H1 (cell line): Measurements from ENCODE around the gene ATP5PF. TPM values are rescaled to one million over a fixed set of nuclear protein-coding genes. Genes with fewer than 3 reads are reported as not detected.

ENCODE experiments used
- CTCF ChIA-PET: fragments of 300-600 bp; sonication (Branson Sonifier 250); formaldehyde crosslinking; loops from one replicate; lab custom pipeline; 2021; ENCODE audit not compliant: partially characterized antibody; lab: Charles Lee
- POLR2A ChIA-PET: fragments of 300-600 bp; sonication (Branson Sonifier 250); formaldehyde crosslinking; loops from one replicate; lab custom pipeline; 2021; ENCODE audit warnings: inconsistent platforms; ENCODE audit not compliant: partially characterized antibody; lab: Charles Lee
- DNase-seq, 2 experiments: peaks; one replicate each; pipeline versions ENCODE4 v3.0.0 to v3.0.0-alpha.2; 2010 to 2022; ENCODE audit warnings: low spot score in 2 of 2, low read depth in 1 of 2, mixed read lengths in 1 of 2
- FAIRE-seq: peaks from 2 replicates; lab custom pipeline; 2011; peaks lifted over from hg19 to GRCh38; lab: Jason Lieb, UNC
- H2AFZ ChIP-seq: 2 replicates; pipeline ENCODE4 v1.8.1; 2012; ENCODE audit warnings: low read length, inconsistent platforms
- H2AK5ac ChIP-seq: 2 replicates; pipeline ENCODE4 v1.6.1; 2013; ENCODE audit warnings: low read depth, low read length
- H2BK120ac ChIP-seq: replicated peaks from 2 replicates; pipeline ENCODE3; 2013; ENCODE audit warnings: low read depth, low read length, inconsistent platforms
- H2BK12ac ChIP-seq: 2 replicates; pipeline ENCODE4 v1.6.1; 2013; ENCODE audit warnings: low read depth, low read length
- H2BK15ac ChIP-seq: 2 replicates; pipeline ENCODE4 v1.6.1; 2013; ENCODE audit warnings: low read length
- H2BK20ac ChIP-seq: 2 replicates; pipeline ENCODE4 v1.6.1; 2013; ENCODE audit warnings: low read length
- H2BK5ac ChIP-seq: 2 replicates; pipeline ENCODE4 v1.6.1; 2013; ENCODE audit warnings: low read depth, low read length
- H3K14ac ChIP-seq: 2 replicates; pipeline ENCODE4 v1.6.1; 2013; ENCODE audit warnings: inconsistent platforms; ENCODE audit not compliant: insufficient read length
- H3K18ac ChIP-seq: 2 replicates; pipeline ENCODE4 v1.6.1; 2013; ENCODE audit warnings: low read length; ENCODE audit errors: extremely low read depth
- H3K23ac ChIP-seq: 2 replicates; pipeline ENCODE4 v1.6.1; 2013; ENCODE audit warnings: inconsistent platforms; ENCODE audit not compliant: insufficient read length
- H3K23me2 ChIP-seq: 2 replicates; pipeline ENCODE4 v1.6.1; 2013; ENCODE audit warnings: low read depth, low read length
- H3K27ac ChIP-seq: 2 replicates; pipeline ENCODE4 v1.6.1; 2011; ENCODE audit warnings: low read depth, low read length, inconsistent platforms
- H3K27me3 ChIP-seq, 4 experiments: replicated peaks in 1 of 4; 1 replicate in 1 of 4; 2 replicates in 3 of 4; pipeline versions ENCODE4 v1.6.1 to v1.8.1; 2011 to 2013; ENCODE audit warnings: low read length in 3 of 4, mild to moderate bottlenecking in 3 of 4, inconsistent platforms in 2 of 4, mixed read lengths in 2 of 4, moderate library complexity in 1 of 4; ENCODE audit not compliant: control insufficient read depth in 3 of 4, insufficient read depth in 3 of 4; ENCODE audit errors: extremely low read depth in 1 of 4
- H3K36me3 ChIP-seq, 4 experiments: 2 replicates each; pipeline versions ENCODE4 v1.6.1 to v1.8.1; 2011 to 2013; ENCODE audit warnings: mild to moderate bottlenecking in 4 of 4, low read length in 3 of 4, moderate library complexity in 2 of 4, control low read depth in 1 of 4, inconsistent platforms in 1 of 4; ENCODE audit not compliant: insufficient read depth in 4 of 4, control insufficient read depth in 2 of 4
- H3K4ac ChIP-seq: replicated peaks from 2 replicates; pipeline ENCODE3; 2013; ENCODE audit warnings: low read length, low read depth, mixed read lengths, inconsistent platforms; ENCODE audit not compliant: insufficient read length
- H3K4me1 ChIP-seq, 4 experiments: replicated peaks in 1 of 4; 1 replicate in 1 of 4; 2 replicates in 3 of 4; pipeline versions ENCODE4 v1.6.1 to v1.8.1; 2011 to 2013; ENCODE audit warnings: low read length in 3 of 4, inconsistent platforms in 2 of 4, mixed read lengths in 1 of 4; ENCODE audit not compliant: insufficient read depth in 4 of 4, control insufficient read depth in 3 of 4
- H3K4me2 ChIP-seq, 2 experiments: 2 replicates each; pipeline versions ENCODE4 v1.6.1 to v1.8.1; 2011 to 2013; ENCODE audit warnings: low read depth in 2 of 2, low read length in 2 of 2, control low read depth in 1 of 2, inconsistent platforms in 1 of 2, mild to moderate bottlenecking in 1 of 2; ENCODE audit not compliant: insufficient read depth in 1 of 2
- H3K4me3 ChIP-seq, 4 experiments: fragments of 200-600, 300-600 bp in 1 of 4; sonication (generic), shearing (Covaris generic), sonication (Bioruptor Twin) in 1 of 4; 2 replicates each; pipeline versions ENCODE4 v1.5.1 to v1.8.1; 2011 to 2016; ENCODE audit warnings: low read length in 4 of 4, low read depth in 3 of 4, control low read depth in 2 of 4, inconsistent platforms in 2 of 4, mild to moderate bottlenecking in 2 of 4, mixed read lengths in 1 of 4, moderate library complexity in 1 of 4; ENCODE audit not compliant: insufficient read depth in 2 of 4; ENCODE audit errors: extremely low read depth in 1 of 4
- H3K56ac ChIP-seq: replicated peaks from 2 replicates; pipeline ENCODE3; 2013; ENCODE audit warnings: low read depth, mild to moderate bottlenecking, mixed read lengths, low read length, inconsistent platforms; ENCODE audit not compliant: insufficient read length
- H3K79me1 ChIP-seq: 2 replicates; pipeline ENCODE4 v1.6.1; 2013; ENCODE audit warnings: low read depth, low read length, control low read depth
- H3K79me2 ChIP-seq, 2 experiments: 2 replicates each; pipeline versions ENCODE4 v1.6.1 to v1.8.1; 2012 to 2013; ENCODE audit warnings: low read length in 2 of 2, mild to moderate bottlenecking in 2 of 2, inconsistent platforms in 1 of 2; ENCODE audit not compliant: insufficient read depth in 2 of 2, control insufficient read depth in 1 of 2
- H3K9ac ChIP-seq, 4 experiments: replicated peaks in 1 of 4; 1 replicate in 1 of 4; 2 replicates in 3 of 4; pipeline versions ENCODE4 v1.6.1 to v1.8.1; 2011 to 2013; ENCODE audit warnings: low read depth in 3 of 4, low read length in 3 of 4, control low read depth in 2 of 4, mild to moderate bottlenecking in 2 of 4, moderate library complexity in 2 of 4, inconsistent platforms in 1 of 4; ENCODE audit errors: extremely low read depth in 1 of 4
- H3K9me3 ChIP-seq, 2 experiments: 2 replicates each; pipeline versions ENCODE4 v1.6.1 to v1.8.1; 2012 to 2013; ENCODE audit warnings: mild to moderate bottlenecking in 2 of 2, moderate library complexity in 2 of 2, control low read depth in 1 of 2, inconsistent platforms in 1 of 2, low read depth in 1 of 2, low read length in 1 of 2, mixed read lengths in 1 of 2; ENCODE audit not compliant: insufficient read depth in 2 of 2
- H4K20me1 ChIP-seq, 2 experiments: replicated peaks in 1 of 2; 2 replicates each; pipeline versions ENCODE3 to v1.8.1; 2011 to 2013; ENCODE audit warnings: inconsistent platforms in 2 of 2, low read length in 2 of 2, mild to moderate bottlenecking in 1 of 2; ENCODE audit not compliant: insufficient read depth in 2 of 2, control insufficient read depth in 1 of 2
- H4K5ac ChIP-seq: 2 replicates; pipeline ENCODE4 v1.6.1; 2013; ENCODE audit warnings: low read length, low read depth, mixed read lengths, inconsistent platforms; ENCODE audit not compliant: insufficient read length
- H4K8ac ChIP-seq: 2 replicates; pipeline ENCODE4 v1.8.0; 2013; ENCODE audit warnings: mild to moderate bottlenecking, moderate library complexity, low read length, inconsistent platforms; ENCODE audit not compliant: insufficient read depth; ENCODE audit errors: extremely low read depth
- H4K91ac ChIP-seq: replicated peaks from 2 replicates; pipeline ENCODE3; 2013; ENCODE audit warnings: low read length, mixed read lengths, inconsistent platforms; ENCODE audit not compliant: insufficient read length
- CREB1 ChIP-seq: IDR thresholded peaks from 2 replicates; pipeline ENCODE4 v1.6.1; 2012; ENCODE audit warnings: inconsistent platforms
- CTCF ChIP-seq, 3 experiments: IDR thresholded peaks; 1 replicate in 2 of 3; 2 replicates in 1 of 3; pipeline versions ENCODE4 v1.5.1 to v1.6.1; 2011; ENCODE audit warnings: low read length in 3 of 3, mild to moderate bottlenecking in 3 of 3, inconsistent platforms in 2 of 3, low read depth in 1 of 3, moderate library complexity in 1 of 3; ENCODE audit not compliant: insufficient read depth in 1 of 3; ENCODE audit errors: control extremely low read depth in 1 of 3
- E2F6 ChIP-seq: IDR thresholded peaks from 2 replicates; pipeline ENCODE4 v1.6.1; 2012; ENCODE audit warnings: inconsistent platforms
- HDAC2 ChIP-seq, 2 experiments: fragments of 300-600 bp in 1 of 2; sonication (generic) in 1 of 2; IDR thresholded peaks; 2 replicates each; pipeline ENCODE4 v1.6.1; 2011 to 2012; ENCODE audit warnings: low read depth in 2 of 2, low read length in 2 of 2, mild to moderate bottlenecking in 2 of 2, moderate library complexity in 2 of 2, borderline replicate concordance in 1 of 2, inconsistent platforms in 1 of 2
- KDM1A ChIP-seq: fragments of 200-600, 300-600 bp; sonication (generic); IDR thresholded peaks from 2 replicates; pipeline ENCODE4 v1.7.1; 2016; ENCODE audit warnings: mild to moderate bottlenecking, low read length, borderline replicate concordance
- MAX ChIP-seq: IDR thresholded peaks from 2 replicates; pipeline ENCODE4 v1.6.1; 2012; ENCODE audit warnings: inconsistent platforms
- SAP30 ChIP-seq: fragments of 300-600 bp; sonication (generic); IDR thresholded peaks from 2 replicates; pipeline ENCODE4 v1.7.1; 2012; ENCODE audit warnings: low read length, moderate library complexity, mild to moderate bottlenecking, inconsistent platforms; ENCODE audit not compliant: insufficient read depth, insufficient replicate concordance
- ZNF274 ChIP-seq: IDR thresholded peaks from 2 replicates; pipeline ENCODE4 v1.7.0; 2012; ENCODE audit warnings: low read length, borderline replicate concordance; ENCODE audit errors: extremely low read depth
- WGBS, 2 experiments: shearing (Covaris generic) in 1 of 2; methylation state at CpG; one replicate each; pipeline versions ENCODE4 v1.1.6 to v1.1.7; 2013 to 2015; ENCODE audit warnings: low lambda C conversion rate in 2 of 2, mixed read lengths in 2 of 2, inconsistent platforms in 1 of 2, low coverage in 1 of 2, missing lambda C conversion rate in 1 of 2; ENCODE audit not compliant: insufficient replicate concordance in 2 of 2, insufficient coverage in 1 of 2, insufficient read length in 1 of 2; ENCODE audit errors: extremely low coverage in 1 of 2, missing lambda C conversion rate in 1 of 2; 5-methylcytosine and 5-hydroxymethylcytosine counted together
- polyA plus RNA-seq, 7 experiments: library from polyadenylated mRNA; depleted of rRNA in 3 of 7; stranded (reverse) in 5 of 7; unstranded in 2 of 7; fragments of >200 nt in 5 of 7; fragments of 200-250 nt in 2 of 7; gene quantifications; 1 replicate in 5 of 7; 2 replicates in 1 of 7; 4 replicates in 1 of 7; pipeline versions ENCODE4 v1.2.1 to v1.2.3, GENCODE V29; 2011 to 2013; ENCODE audit warnings: missing spikeins in 2 of 7, mixed read lengths in 2 of 7
- total RNA-seq: library from RNA; stranded (reverse); fragmentation: NEBNext Ultra II Directional; extraction: Animal tissue kit (Norgen Biotek cat#: 25700); gene quantifications from 2 replicates; pipeline ENCODE4 v1.2.1, GENCODE V29; 2021

Gene ATP5PF
- total and polyA plus RNA-seq, 2 of the 8 experiments (the other 6 are each of a cell fraction or from before 2014, with no cell fraction given): 135 to 240 TPM

DNA sequence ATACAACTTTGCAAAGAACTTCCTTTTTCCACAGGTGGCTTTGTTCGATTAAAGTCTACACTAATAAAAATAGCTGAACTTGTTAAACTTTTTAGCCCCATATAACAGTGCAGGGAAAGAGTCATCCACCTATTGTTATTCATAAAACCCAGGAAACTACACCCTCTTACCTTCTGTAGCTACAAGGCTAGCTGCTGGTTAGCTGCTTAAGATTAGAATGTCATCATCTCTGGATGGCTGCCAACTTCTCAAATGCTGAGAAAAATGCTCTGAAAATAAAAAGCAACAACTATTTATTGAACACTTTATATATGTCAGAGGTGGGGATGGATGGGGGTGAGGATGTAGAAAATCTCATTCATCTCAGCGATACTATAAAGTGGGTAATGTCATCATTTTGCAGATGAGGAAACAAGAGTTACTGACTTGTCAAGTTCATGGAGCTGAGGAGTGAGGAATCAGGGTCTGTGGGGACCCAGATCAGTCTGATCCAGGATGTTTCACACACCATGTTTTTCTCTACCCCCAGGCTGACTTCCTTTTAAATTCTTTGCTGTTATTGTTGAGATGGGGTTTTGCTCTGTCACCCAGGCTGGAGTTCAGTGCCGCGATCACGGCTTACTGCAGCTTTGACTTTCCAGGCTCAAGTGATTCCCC lies 17.1 kb downstream of the ATP5PF start:
- ChIA-PET CTCF (interaction anchor here (0.8 to 2.3 kb wide), 5 partner anchors 10 to 297 kb away, joined by 3 to 6 read pairs (median 3); partner anchors contain the start of gene MRPL39), POLR2A (interaction anchor here (1.0 to 2.3 kb wide), 3 partner anchors 17 to 112 kb away, joined by 3 to 9 read pairs (median 3); partner anchors contain the start of genes ATP5PF and GABPA)
- Histone ChIP-seq H3K14ac (no peak overlapping the region), H2BK15ac (no peak overlapping the region), H2AK5ac (no peak overlapping the region), H3K18ac (no peak overlapping the region), H3K36me3 (peaks cover 0 to 6% (median 0%) of the 10 kb centered on the region in 4 experiments; a peak in 3 of 8 replicates), H4K8ac (no peak overlapping the region), H3K23me2 (no peaks in the 10 kb centered on the region; the same call in none of the 2 replicates), H3K4me1 (no peaks in the 10 kb centered on the region; a peak in 1 of 7 replicates), H2BK12ac (no peak overlapping the region), H2BK5ac (no peak overlapping the region), H3K27ac (no peak overlapping the region), H3K9me3 (no peaks in the 10 kb centered on the region), H3K79me2 (no peaks in the 10 kb centered on the region), H2BK120ac (no peak overlapping the region), H3K4ac (no peak overlapping the region), H3K9ac (no peak overlapping the region), H2AFZ (no peak overlapping the region), H4K20me1 (no peaks in the 10 kb centered on the region), H3K4me2 (no peak overlapping the region), H3K4me3 (no peak overlapping the region), H3K27me3 (no peaks in the 10 kb centered on the region), H4K5ac (no peak overlapping the region), H4K91ac (no peak overlapping the region), H2BK20ac (no peak overlapping the region), H3K56ac (no peak overlapping the region), H3K23ac (no peak overlapping the region), H3K79me1 (no peaks in the 10 kb centered on the region)
- DNase-seq (no peak), FAIRE-seq (no peak)
- 92% methylated on average over 5 of the region's 5 CpGs; no CpG with 5 or more reads in 1 of the 2 experiments for WGBS, 2 experiments
- TF ChIP-seq KDM1A: no peak
- no peak for TF ChIP-seq CTCF (IDR thresholded peaks at IDR 0.05; ENCODE audit: control extremely low read depth in 1 of 3, insufficient read depth in 1 of 3, low read depth in 1 of 3, low read length in 3 of 3)
- TF ChIP-seq CREB1: no peak
- TF ChIP-seq MAX: no peak
- no peak for TF ChIP-seq E2F6
- no peak for TF ChIP-seq SAP30
- no peak for TF ChIP-seq HDAC2 (IDR thresholded peaks at IDR 0.05; ENCODE audit: borderline replicate concordance in 1 of 2, low read depth in 2 of 2, low read length in 2 of 2)
- no peak for TF ChIP-seq ZNF274
